SK-N-MC (cell line): Measurements from ENCODE around the gene HERC6.

Experiments
- EZH2 ChIP-seq: fragments of 200-600 bp; sonication (generic); IDR thresholded peaks from one replicate; pipeline ENCODE4 v1.6.1; 2017; ENCODE audit warnings: antibody characterized with exemption
- POLR2AphosphoS5 ChIP-seq: IDR thresholded peaks from 2 replicates; pipeline ENCODE4 v1.6.1; 2012; ENCODE audit warnings: mild to moderate bottlenecking, low read depth, low read length, borderline replicate concordance

DNA sequence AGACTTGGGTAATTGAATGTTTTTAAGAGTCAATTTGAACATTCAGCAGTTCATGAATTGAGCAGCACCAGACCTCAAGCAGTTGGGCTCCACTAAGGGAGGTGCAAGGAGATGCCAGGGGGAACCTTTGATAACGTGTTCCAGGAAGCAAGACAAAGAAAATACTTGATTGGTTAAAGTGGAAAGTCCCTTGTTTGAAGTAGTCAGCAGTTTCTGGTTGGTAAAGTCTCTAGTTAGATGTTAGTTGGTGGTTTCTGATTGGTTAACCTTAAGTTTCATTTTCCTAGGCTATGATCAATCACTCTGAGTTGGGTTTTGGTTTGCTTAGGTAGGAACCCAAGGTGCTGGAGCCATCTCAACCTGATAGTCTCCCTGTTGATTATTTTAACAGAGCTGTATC is 4.0 kb downstream of the HERC6 start:
- TF ChIP-seq EZH2 (no peak), POLR2AphosphoS5 (no peak)
